HCEC 1CT (cell line): Measurements from ENCODE around the gene VSTM2L.

ENCODE experiments used
- DNase-seq: peaks from one replicate; pipeline ENCODE4 v3.0.0-alpha.2; 2017

VSTM2L gene

DNA sequence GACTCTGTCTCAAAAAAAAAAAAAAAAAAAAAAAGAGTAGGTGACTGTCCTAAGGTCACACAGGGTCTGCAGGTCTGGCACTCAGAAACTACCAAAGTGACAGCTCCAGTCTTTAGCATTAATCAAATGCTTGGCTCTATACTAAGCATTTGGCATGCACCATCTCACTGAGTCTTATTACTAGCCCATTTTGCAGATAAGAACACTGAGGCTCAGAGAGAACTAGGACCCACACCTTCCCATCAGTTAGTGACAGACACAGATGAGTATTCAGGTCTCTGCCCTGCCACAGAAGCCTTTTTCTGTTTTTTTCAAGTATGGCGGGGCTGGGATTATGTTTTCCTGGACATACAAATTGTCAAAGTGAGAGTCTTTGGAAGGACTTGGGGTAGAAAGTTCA, 23.1 kb upstream of the VSTM2L start:
- no peak for DNase-seq

DNA sequence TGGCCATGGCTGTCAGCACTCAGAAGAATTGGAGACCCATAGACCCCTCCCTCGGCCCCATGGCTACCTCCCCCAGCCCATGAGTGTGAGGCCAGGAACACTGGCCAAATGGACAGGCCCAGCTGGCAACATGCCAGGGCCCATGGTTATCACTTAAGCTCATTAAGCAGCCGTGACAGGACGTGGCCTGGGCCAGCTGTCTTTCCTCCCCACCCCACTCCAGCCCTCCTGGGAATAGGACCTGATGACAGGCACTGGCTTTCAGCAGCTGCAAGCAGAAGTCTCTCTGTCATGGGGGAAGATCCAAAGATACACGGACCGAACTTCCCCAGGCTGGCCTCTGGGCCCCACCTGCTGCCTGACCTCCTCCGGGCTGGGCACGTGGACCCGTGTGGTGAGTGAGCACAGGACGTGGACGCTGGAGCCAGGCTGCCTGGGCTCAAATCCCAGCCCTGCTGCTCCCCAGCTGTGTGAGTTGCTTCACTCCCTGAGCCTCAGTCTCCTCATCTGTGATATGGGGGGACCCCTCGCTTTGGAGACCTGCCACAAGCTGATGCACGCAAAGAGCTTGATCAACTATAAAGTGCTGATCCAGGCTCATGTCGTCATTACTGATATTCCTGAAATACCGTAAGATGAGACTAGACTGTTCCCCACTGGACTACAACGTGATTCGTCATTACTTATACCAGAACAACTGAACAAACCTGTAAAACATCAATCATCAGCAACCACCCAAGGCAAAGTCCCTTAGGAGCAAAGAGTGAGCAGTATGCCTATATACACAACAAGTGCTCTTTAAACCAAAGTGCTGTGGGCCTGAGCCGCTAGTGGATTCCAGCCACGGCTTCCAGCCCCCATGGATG, 22.0 kb upstream of the VSTM2L start:
- no peak for DNase-seq

DNA sequence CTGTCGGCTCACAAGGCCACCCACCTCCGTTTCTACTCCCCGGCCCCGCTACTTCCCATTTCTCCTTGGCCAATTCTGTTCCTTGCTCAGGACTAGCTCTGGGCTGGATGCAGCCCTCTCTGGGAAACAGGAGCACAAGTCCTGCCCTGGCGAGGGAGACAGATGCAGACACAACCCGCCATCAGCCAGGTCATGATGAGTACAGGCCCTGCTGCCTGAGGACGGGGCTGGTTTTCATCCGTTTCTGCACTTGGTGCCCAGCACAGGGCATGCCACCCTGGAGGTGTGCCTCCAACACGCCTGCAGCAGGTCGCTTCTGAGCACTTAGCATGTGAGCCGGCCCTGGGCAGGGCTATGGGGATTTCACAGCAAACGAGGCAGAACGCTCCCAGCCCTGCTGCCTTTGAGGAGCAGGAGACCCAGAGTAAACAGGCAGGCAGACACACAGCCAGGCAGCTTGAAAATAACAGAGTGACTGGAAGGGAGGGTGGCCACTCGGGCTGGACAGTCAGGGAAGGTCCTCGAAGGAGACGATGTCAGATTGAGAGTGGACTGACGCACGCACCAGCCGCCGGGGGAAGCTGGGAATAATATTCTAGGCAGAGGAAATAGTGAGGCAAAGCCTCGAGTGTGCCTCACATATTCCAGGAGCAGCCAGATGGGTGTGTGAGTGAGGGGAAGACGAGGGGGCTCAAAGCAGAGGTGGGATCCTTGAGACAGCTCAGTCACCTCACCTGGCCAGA, 21.2 kb upstream of the VSTM2L start:
- no peak for DNase-seq

DNA sequence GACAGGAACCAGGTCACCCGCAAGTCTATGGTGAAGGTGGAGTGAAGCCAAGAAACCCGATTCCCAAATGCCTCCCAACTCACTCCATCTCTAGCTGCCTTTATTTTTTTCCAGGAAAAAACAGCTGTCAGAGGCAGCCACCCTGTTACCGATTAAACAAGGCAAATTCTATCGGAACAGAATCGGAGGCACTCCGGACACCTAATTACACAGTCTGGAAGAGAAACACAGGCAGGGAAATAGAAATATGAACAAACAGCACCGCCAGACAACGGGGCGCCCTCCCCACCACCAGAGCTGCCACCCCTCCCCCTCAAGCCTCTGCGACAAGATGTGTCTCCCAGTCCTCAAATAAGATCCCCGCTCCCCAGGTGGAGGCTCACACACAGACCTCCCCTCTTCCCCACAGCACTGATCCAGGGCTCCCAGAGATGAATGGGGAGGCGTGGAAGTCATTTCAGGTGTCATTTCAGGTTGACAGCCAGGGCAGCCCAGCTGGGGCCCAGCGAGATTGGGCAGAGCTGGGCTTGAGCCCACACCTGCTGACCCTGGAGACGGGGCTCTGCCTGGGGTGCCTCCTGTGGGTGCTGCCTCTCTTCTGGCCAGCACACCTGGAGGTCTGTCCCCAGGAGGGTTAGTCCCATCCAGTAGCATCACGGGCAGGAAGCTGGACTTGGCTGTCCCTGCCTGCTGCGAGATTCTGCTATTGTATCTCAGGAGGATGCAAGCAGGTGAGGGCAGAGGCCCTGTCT, 19.8 kb upstream of the VSTM2L start:
- no peak for DNase-seq

DNA sequence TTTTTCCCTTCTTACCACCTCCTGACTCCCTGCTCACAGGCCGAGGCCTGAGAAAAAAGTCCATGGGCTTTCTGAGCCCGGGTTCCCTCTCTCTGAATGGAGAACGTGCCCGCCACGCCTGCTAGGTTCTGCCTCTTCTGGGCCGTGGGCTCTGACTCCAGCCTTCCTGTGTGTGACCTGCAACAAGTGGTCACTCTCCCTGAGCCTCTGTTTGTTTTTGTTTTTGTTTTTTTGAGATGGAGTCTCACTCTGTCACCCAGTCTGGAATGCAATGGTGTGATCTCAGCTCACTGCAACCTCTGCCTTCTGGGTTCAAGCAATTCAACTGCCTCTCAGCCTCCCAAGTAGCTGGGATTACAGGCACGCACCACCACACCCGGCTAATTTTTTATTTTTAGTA, 17.9 kb upstream of the VSTM2L start:
- no peak for DNase-seq

DNA sequence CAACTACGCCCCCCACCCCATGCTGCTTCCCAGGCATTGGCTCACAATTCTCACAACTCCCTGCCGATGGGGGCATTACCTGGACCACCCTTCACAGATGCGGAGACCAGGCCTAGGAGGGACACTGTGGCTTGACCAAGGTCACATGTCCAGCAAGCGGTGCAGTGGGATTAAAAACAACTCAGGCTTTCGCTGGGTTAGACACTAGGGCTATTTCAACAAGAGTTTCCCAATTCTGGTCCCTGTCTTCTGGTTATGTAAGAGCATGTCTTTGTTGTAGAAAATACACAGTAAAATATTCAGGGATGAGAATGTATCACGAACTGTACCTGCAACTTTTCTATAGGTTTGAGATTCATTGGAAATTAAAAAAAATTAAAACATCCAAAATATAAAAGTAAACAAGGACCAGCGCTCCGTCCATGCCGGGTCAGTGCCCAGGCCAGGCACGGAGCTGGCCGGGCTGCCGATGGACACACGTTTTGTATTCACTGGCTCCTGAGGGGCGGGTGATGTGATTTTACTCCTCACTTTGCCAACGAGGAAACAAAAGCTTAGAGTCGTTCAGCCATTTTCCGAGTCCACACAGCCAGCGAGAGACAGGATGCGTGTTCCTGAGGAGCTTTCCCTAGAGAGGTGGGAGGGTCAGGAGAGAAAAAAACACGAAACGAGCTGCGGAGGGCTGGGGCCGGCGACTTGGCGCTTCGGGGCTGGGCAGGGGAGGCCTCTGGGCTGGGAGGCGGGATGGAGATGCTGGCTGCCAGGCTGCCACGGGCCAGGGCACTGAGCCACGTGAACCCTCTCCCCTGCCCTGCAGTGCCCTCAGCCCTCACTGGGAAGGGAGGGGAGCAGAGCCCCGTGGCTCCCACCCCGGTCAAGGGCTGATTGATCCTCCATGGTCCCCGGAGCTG, 17.1 kb upstream of the VSTM2L start:
- DNase-seq = no peak

DNA sequence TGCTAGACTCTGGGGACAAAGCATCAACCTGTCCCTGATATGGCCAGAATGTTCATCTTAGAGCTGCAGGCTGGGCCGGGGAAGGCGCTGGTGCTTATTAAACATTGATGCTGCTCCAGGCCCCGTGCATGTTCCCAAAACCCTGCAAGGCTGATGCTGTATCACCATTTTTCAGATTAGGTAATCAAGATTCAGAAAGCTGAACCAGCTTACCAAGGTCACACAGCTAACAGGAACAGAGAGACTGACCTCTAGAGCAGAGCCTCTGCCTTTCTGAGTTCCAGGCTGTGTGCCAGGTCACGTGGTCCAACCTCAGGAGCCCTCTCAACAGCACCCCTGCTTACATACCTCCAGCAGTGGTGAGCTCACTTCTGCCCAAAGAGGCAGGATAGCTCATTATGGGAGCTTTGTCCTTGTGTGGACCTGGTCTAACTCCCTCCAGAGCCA, 16.1 kb upstream of the VSTM2L start:
- peak; percentile 9 for DNase-seq

DNA sequence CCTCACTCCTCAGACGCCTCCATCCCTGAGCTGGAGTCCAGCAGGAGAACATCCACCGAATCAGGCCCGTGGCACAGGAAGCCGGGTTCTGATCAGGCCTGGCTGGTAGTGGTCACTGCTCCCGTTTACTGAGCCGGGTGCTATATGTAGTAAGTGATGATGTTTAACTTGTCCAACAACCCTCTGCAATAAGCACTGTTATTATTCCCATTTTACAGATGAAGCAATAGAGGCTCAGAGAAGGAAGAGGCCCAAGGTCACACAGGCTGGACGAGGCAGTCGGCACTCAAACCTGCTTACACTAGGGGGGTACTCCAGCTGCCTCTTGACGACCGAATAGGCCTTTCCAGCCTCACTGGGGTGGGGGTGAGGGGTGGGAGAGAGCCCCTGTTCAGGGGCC, 14.3 kb upstream of the VSTM2L start:
- DNase-seq = no peak

DNA sequence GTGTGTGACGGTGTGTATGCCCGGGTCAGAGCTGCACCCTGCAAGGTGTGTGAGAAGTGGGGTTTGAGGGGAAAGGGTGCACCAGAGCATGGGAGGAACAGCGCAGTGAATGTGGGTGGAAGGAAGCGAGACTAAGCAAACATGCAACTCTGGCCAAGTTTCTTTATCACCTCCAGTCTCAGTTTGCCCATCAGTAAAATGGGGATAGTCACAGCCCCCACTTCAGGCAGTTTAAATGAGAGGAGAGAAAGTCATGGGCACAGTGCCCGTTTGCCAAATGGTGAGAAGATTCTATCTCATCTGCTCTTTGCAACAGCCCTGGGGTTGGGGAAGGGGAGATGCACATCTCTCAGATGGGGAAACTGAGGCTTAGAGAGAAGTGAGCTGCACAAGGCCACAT, 12.8 kb upstream of the VSTM2L start:
- no peak for DNase-seq

DNA sequence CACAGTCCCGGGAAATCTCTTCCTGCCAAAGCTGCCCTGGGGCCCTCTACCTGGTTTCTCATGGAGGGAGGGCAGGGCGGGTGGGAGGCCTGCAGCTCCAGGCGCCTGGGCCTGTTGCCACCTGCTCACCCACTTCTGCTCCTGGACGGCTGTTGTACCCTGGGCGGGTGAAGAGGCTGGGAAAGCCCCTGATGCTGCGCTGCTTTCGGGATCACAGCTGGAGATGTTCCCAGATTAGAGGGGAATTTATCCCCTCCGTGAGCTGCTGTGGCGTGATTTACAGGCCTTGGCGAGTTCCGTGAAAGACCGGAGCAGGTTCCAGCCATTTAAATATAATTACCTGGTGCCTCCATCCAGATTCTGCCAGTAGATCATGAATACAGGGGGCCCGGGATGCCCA, 12.3 kb upstream of the VSTM2L start:
- no peak for DNase-seq

DNA sequence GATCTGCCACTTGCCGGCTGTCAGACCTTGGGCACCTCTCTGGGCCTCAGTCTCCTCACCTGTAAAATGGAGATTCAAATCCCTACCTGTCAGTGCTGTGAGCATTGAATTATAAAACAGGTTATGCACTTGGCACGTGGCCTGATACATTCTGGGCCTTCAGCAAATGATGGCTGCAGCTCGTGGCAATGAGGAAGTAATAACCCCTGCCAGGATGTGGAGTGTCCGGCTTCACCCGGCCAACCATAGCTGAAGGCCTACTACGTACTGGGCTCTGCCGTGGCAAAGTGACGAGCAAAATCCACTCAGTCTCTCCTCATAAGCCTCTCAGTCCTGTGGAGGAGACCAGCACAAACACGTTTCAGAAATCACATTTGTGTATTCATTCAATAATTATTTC, 10.9 kb upstream of the VSTM2L start:
- no peak for DNase-seq

DNA sequence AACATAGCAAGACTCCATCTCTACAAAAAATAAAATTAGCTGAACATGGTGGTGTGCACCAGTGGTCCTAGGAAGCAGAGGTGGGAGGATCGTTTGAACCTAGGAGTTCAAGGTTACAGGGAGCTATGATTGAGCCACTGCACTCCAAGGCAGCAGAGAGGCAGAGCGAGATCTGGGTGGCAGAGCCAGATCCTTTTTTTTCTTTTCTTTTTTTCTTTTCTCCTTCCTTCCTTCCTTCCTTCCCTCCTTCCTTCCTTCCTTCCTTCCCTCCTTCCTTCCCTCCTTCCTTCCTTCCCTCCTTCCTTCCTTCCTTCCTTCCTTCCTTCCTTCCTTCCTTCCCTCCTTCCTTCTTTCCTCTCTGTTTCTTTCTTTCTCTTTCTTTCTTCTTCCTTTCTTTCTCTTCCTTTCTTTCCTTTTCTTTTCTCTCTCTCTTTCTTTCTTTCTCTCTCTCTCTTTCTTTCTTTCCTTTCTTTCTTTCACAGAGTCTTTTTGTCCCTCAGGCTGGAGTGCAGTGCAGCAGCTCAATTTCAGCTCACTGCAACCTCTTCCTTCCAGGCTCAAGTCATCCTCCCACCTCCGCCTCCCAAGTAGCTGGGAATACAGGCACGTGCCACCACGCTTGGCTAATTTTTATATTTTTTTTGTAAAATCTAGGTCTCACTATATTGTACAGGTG, 9.2 kb upstream of the VSTM2L start:
- no peak for DNase-seq

DNA sequence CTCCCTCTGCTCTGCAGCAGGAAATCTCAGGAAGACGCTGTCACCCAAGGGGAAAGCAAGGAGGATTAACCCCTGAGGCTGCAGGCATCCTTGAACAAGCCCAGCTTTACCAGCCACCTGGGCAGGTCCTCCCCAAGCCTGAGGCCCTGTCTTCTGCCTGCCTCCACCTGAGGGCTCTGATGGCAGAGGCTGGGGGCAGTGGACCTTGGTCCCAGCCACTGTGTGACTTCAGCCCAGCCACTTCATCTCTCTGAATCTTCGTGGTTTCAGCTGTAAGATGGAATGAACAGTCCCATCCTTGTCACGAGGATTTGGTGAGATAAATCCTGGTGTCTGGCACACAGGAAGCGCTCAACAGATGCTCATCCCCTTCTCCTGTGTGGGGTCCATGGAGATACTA, 8.5 kb upstream of the VSTM2L start:
- DNase-seq = no peak

DNA sequence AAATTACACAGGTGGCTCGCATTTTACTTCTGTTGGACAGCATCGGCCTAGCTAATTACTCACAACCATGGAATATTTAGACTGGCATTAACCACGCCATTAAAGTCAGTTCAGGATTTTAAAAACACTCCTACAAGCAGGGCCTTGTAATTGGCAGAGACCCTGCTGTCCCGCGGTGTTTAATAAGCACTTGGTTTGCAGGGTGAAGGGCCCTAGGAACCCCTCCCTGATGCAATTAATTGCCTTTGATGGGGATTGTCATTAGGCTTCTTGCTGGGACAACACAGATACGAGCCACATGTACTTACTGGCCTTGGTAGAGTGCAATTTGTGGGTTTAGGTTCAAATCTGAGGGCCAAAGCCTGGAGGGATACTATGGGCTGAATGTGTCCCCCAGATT, 7.8 kb upstream of the VSTM2L start:
- no peak for DNase-seq

DNA sequence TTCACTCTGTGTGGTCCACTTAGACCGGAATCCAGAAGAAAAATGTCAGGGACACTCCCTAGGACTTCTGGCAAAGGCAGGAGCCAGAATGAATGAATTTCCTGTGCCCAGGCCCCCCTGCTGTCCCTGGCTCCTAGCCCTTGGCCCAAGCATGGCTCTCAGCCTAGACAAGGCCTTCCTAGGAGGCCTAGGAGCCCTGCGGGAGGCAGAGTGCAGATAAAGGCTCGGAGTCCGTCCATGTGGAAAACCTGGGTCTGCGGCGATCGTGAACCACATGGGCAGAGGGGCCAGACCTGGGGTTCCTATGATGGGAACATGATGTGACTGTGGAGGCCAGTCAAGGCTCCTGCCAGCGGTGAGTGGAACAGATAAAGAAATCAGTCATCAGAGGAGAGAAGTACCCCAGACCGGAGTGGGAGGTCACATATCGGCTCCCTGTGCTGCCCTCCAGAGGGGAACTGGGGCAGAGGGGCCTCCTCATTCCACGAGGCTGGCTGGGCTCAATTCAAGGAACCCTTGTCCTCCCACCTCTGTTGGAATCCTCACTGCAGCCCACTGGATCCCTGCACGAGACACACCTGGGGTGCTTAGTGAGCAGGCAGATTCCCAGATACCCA, 5.9 kb upstream of the VSTM2L start:
- DNase-seq = no peak

DNA sequence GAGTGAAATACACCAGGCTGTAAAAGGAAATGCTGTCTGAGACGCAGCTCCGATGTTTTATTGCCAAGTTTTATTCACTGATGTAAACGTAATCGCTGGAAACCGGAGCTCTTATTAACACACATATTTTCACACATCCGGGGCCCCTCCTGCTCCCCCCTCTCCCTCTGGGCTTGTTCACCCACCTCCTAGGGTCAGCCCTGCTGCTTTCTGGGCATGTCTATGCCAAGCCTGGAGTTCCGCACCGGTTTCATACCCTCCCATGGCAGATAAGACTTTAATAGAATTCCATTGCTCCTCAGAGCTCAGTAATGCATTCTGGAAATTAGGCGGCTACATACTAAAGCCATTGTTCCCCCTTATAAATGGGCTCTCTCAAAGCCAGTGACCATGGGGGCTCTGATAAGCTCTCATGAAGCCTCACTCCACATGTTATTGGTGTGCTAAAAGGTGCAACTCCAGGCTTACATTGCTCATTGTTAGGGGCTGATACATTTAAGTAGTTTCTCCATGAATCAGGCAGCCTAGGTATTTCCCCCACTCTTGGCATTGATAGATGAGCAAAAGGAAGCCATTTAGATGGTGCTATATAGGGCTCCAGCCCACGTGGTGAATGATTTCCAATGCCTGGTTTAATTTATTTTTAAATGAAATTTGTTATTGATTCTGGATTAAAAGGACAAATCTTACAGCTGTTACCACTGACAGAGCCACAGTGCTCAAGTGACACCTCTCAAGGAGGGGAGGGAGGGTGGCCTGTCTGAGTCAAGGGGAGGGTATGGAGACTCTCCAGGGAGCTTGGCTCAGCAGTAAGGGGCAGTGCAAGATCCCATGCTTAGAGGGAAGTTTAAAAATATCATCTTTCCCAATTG, 4.5 kb upstream of the VSTM2L start:
- peak; percentile 22 for DNase-seq

DNA sequence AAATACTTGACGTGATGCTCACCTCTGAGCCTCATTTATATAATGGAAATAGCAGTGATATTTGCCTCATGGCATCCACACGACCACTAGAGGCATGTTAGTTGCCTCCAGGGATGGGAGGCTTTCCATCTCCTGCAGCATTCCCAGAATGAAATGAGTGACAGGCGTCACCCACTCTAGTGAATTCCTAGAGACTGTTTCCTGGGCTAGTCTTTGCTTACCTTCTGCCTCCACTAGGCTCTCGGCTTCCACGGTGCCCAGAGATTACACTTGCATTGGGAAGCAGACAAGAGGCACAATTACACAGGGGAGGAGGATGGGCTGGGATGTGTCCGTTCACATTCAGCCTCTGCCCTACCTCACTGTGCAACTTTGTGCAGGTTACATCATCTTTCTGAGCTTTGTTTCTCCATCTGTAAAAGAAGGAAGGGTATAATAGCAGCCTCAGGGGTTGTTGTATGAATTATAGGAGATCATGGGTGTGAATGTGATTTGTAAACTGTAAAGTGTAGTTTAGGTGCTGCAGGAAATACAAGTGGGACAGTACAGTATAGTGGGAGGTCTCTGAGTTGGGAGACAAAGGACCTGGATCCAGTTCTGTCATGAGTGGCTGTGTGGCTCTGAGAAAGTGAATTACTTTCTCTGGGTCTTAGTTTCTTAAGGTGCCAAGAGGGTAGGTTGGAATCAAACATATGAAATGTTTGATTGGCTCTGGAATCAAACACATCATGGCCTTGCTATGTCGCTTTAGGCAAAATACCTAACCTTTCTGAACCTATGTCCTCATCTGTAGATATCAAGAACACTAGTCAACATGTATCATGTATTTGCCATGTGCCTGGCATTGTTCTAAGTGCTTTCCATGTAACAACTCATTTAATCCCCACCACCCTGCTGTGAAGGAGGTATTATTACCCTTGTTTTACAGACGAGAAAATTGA, 3.6 kb upstream of the VSTM2L start:
- DNase-seq = no peak

DNA sequence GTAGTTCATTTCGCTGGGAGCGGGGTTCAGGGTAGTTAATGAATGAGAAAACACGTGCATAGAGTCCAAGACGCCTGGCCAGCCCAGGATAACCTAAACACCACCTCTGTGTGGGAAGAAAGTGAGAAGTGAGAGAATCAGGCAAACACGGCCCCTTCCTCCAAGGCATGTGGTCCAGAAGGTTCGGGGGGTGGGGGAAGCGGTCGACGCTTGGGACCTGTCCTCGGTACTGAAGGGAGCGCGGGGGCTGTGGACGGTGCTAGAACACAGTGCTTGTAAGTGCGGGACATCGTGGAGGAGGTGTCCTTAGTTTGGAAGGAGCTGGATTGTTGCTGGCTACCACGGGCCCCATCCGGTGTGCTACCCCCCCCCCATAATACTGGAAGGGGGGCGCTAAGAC, 1.7 kb upstream of the VSTM2L start:
- no peak for DNase-seq
